HG02588 (cell line): ENCODE data around the gene YPEL2.
"Not testable (repeated sequence)": the region's sequence is repeated elsewhere in the genome, so short reads cannot be mapped to it uniquely, and the experiment has no call there.

ENCODE experiments used
- ATAC-seq: cut with Tn5 transposase; IDR thresholded peaks from one replicate; pipeline ENCODE4 v1.9.1; 2021; ENCODE audit warnings: mild to moderate bottlenecking, moderate library complexity; ENCODE audit not compliant: unreplicated experiment

Gene YPEL2, protein sequence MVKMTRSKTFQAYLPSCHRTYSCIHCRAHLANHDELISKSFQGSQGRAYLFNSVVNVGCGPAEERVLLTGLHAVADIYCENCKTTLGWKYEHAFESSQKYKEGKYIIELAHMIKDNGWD

GRCh38 chr17:59331129-59331928 lies at the start of gene YPEL2:
Gene YPEL2, plus strand, starts transcription at chr17:59331655. Its CDS starts 21,755 bp downstream, at chr17:59353410.
- peak; percentile 95 for ATAC-seq

- no peak for ATAC-seq
These were observed 47.1 kb upstream of the YPEL2 start for GRCh38 chr17:59284317-59284716.

DNA sequence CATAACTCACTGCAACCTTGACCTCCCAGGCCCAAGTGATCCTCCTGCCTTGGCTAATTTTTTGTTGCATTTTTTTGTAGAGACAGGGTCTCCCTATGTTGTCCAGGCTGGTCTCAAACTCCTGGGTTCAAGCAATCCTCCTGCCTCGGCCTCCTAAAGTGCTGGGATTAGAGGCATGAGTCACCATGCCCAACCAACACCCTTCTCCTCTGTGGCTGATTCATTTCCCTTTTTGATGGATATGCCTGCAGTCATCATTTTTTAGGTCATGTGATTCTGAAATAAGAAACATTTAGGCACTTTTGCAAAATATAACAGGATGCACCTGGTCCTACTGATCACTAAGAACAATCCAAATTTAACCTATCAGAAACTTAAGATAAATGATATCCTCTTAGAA lies 44.0 kb upstream of the YPEL2 start:
- no peak for ATAC-seq

GRCh38 chr17:59287891-59288290 lies 43.6 kb upstream of the YPEL2 start:
- ATAC-seq = no peak

DNA sequence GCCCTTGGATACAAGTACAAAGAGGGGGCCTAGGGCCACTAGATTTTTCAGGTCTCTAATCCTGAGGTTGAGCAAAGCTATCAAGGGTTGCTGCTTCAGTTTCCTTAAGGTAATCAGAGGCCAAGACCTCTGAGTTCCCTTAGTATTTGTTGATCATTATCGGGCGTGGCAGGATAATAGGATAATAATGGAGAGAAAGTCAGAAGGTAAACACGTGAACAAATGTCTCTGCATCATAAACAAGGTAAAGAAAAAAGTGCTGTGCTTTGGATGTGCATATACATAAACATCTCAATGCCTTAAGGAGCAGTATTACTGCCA lies 41.5 kb upstream of the YPEL2 start:
- ATAC-seq = no peak

GRCh38 chr17:59290302-59290998 lies 41.0 kb upstream of the YPEL2 start:
- not testable (repeated sequence) for ATAC-seq

GRCh38 chr17:59292174-59292523 lies 39.3 kb upstream of the YPEL2 start:
- no peak for ATAC-seq

GRCh38 chr17:59296190-59296589 lies 35.3 kb upstream of the YPEL2 start:
- ATAC-seq = no peak

DNA sequence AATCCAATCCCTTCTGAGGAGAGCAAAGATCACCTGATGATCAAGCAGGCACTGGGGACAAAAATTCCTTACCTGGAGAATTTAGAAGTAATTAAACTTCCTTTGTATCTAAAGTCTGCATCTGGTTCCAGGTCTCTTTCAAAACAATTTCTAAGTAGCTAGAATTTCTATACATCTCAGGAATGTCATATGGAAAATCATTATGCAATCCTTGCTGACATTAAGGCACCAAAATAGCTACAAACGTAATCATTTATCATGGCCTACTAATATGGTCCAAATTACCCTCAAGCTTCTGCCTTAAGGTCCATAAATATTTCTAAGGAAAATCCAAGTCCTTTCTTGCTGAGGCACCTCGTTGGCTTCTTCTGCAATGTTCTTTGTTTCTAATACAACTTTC lies 32.9 kb upstream of the YPEL2 start:
- ATAC-seq = no peak

GRCh38 chr17:59299400-59300092 lies 31.9 kb upstream of the YPEL2 start:
- ATAC-seq = no peak

GRCh38 chr17:59300941-59301340 lies 30.5 kb upstream of the YPEL2 start:
- ATAC-seq = no peak

- ATAC-seq = no peak
These were observed 26.6 kb upstream of the YPEL2 start for GRCh38 chr17:59304811-59305210.

GRCh38 chr17:59310263-59310920 lies 21.1 kb upstream of the YPEL2 start:
- no peak for ATAC-seq

- ATAC-seq = no peak
These were observed 20.4 kb upstream of the YPEL2 start for GRCh38 chr17:59311051-59311468.

DNA sequence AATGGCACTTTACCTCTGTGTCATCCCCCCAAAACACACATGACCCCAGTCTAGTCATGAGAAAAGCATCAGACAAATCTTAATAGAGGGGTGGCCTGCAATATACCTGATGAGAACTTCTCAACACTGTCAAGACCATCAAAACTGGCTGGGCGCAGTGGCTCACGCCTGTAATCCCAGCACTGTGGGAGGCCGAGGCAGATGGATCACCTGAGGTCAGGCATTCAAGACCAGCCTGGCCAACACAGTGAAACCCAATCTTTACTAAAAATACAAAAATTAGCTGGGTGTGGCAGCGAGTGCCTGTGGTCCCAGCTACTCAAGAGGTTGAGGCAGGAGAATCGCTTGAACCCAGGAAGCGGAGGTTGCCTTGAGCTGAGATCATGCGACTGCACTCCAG lies 19.9 kb upstream of the YPEL2 start:
- not testable (repeated sequence) for ATAC-seq

GRCh38 chr17:59315866-59316265 lies 15.6 kb upstream of the YPEL2 start:
- ATAC-seq = no peak

DNA sequence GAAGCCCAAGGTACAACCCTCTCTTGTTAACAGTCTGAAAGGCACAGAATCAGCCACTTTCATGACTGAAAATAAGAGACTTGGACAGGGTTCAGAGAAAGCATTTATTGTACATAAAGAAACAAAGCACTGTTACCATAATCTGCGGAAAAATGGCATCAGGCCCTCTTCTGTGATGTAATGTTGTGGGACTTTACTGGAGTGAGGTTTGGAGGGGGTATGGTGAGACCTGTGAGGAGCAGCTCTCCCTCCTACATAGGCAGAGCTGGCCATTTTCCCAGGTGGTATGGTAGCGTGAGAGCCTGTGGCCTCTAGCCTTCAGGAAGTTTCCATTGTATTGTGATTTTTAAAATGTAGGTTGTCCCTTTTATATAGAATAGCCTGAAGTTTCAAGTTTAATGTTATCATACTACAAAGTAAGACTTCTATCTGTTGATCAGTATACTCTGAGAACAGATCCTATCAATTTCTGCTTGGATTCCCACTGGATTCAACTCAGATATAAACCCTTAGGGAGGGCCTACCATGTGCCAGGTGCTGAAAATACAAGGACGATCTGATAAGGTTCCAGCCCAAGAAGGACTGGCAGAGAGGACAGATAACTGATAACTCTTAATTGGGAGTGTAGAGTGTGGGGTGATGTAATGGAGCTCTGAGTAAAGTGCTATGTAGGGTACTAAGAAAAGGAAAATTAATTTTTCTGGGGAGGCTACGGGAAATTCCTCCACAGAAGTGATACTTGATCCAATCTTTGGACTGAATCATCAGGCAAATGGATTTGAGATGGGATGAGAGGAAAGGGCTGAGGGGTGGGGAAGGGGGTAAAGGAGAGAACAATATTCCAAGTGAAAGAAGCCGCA lies 4.1 kb upstream of the YPEL2 start:
- no peak for ATAC-seq

DNA sequence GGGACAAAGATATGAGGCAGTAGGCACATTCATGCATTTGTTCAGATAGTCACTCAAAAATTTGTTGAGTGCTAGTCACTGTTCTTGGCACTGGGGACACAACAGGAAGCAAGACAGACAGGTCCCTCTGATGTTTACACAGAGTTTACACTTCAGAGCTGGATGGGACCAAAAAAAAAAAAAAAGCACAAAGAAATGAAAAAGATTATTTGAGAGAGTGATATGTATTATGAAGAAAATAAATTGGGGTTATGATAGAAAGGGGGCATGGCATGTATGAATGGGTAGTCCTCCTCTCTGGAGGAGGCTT lies 3.5 kb upstream of the YPEL2 start:
- no peak for ATAC-seq

- ATAC-seq = no peak
These were observed 2.9 kb upstream of the YPEL2 start for GRCh38 chr17:59328601-59329000.
